Stimulated activated CD4-positive, alpha-beta T cell treated with anti-CD3 and anti-CD28 coated beads, Interleukin-4, amount 100 ng/mL, for 24 hours (primary cell): ENCODE results near the gene C8A.

Experiments used
- DNase-seq: peaks from one replicate; pipeline ENCODE4 v3.0.0-alpha.2; 2020

The C8A gene

GRCh38 chr1:56838759-56839158 is 15.8 kb upstream of the C8A start:
- DNase-seq = no peak

GRCh38 chr1:56843544-56843943 is 11.1 kb upstream of the C8A start:
- no peak for DNase-seq

GRCh38 chr1:56844545-56845136 is 10.0 kb upstream of the C8A start:
- no peak for DNase-seq

- DNase-seq = no peak
These were observed 9.3 kb upstream of the C8A start for GRCh38 chr1:56845343-56845742.

- DNase-seq = no peak
These were observed 4.8 kb upstream of the C8A start for GRCh38 chr1:56849750-56850149.

GRCh38 chr1:56850411-56850810 is 4.2 kb upstream of the C8A start:
- DNase-seq = no peak

- no peak for DNase-seq
These were observed 3.7 kb upstream of the C8A start for GRCh38 chr1:56850922-56851321.

GRCh38 chr1:56852476-56852875 is 2.1 kb upstream of the C8A start:
- DNase-seq = no peak

- no peak for DNase-seq
These were observed 593 bp downstream of the C8A start for GRCh38 chr1:56855190-56855589.

- DNase-seq = no peak
These were observed 1.6 kb downstream of the C8A start for GRCh38 chr1:56856186-56856585.

GRCh38 chr1:56859287-56859686 is 4.7 kb downstream of the C8A start:
- DNase-seq = no peak

GRCh38 chr1:56863265-56863992 is 8.8 kb downstream of the C8A start:
- DNase-seq = no peak

- DNase-seq = no peak
These were observed 9.8 kb downstream of the C8A start for GRCh38 chr1:56864430-56864829.

GRCh38 chr1:56866656-56867055 is 12.1 kb downstream of the C8A start:
- DNase-seq = no peak

- DNase-seq = no peak
These were observed 12.9 kb downstream of the C8A start for GRCh38 chr1:56867491-56867890.

GRCh38 chr1:56868761-56869160 is 14.2 kb downstream of the C8A start:
- no peak for DNase-seq

- no peak for DNase-seq
These were observed 18.0 kb downstream of the C8A start for GRCh38 chr1:56872597-56872996.

- DNase-seq = no peak
These were observed 18.6 kb downstream of the C8A start for GRCh38 chr1:56873213-56873612.

- no peak for DNase-seq
These were observed 20.1 kb downstream of the C8A start for GRCh38 chr1:56874689-56875088.

GRCh38 chr1:56877973-56878372 is 23.4 kb downstream of the C8A start:
- no peak for DNase-seq

- no peak for DNase-seq
These were observed 26.2 kb downstream of the C8A start for GRCh38 chr1:56880774-56881173.

- DNase-seq = no peak
These were observed 26.8 kb downstream of the C8A start for GRCh38 chr1:56881417-56881816.

GRCh38 chr1:56890229-56890628 is 35.6 kb downstream of the C8A start:
- no peak for DNase-seq

- no peak for DNase-seq
These were observed 39.4 kb downstream of the C8A start for GRCh38 chr1:56894014-56894413.
